Progenitor cell of endocrine pancreas (in vitro differentiated cells): ENCODE results near the gene CFAP298. TPM values are rescaled to one million over a fixed set of nuclear protein-coding genes. Genes with fewer than 3 reads are reported as not detected.
"Not testable (repeated sequence)": the region's sequence is repeated elsewhere in the genome, so short reads cannot be mapped to it uniquely, and the experiment has no call there.

ENCODE experiments used
- DNase-seq: peaks from one replicate; pipeline ENCODE4 v3.0.0; 2021; ENCODE audit warnings: low spot score; ENCODE audit not compliant: unreplicated experiment
- H3K27ac Mint-ChIP-seq: 2 replicates; pipeline ENCODE4 v1.8.0; 2021; ENCODE audit warnings: mild to moderate bottlenecking, moderate library complexity, mixed read lengths
- H3K27me3 Mint-ChIP-seq: 2 replicates; pipeline ENCODE4 v1.8.0; 2021; ENCODE audit warnings: mixed read lengths
- H3K36me3 Mint-ChIP-seq: 2 replicates; pipeline ENCODE4 v1.8.0; 2022; ENCODE audit warnings: mixed read lengths; ENCODE audit not compliant: insufficient read depth
- H3K4me1 Mint-ChIP-seq: 2 replicates; pipeline ENCODE4 v1.8.0; 2021; ENCODE audit warnings: low read depth, mixed read lengths
- H3K4me3 Mint-ChIP-seq: 2 replicates; pipeline ENCODE4 v1.8.0; 2021; ENCODE audit warnings: low read depth, mild to moderate bottlenecking, moderate library complexity, mixed read lengths
- H3K9me3 Mint-ChIP-seq: 2 replicates; pipeline ENCODE4 v1.8.0; 2021; ENCODE audit warnings: low read depth, mixed read lengths
- CTCF ChIP-seq: fragments of 200-600 bp; sonication (generic); IDR thresholded peaks from one replicate; pipeline ENCODE4 v1.5.0; 2021; ENCODE audit warnings: antibody characterized with exemption, mild to moderate bottlenecking; ENCODE audit not compliant: unreplicated experiment
- total RNA-seq: library from RNA; stranded (reverse); gene quantifications from 2 replicates; pipeline ENCODE4 v1.2.1, GENCODE V29; 2021

The CFAP298 gene
- total RNA-seq, 1 donor from 2014 or later, result 52.4 TPM

- Mint-ChIP-seq H3K27me3 (no peaks in the 10 kb centered on the region), H3K4me1 (peaks cover 7% of the 10 kb centered on the region), H3K27ac (no peak overlapping the region), H3K9me3 (peaks cover 19% of the 10 kb centered on the region), H3K4me3 (no peak overlapping the region), H3K36me3 (peaks cover 21% of the 10 kb centered on the region)
- TF ChIP-seq CTCF, result no peak
- DNase-seq, result no peak
Measured at GRCh38 chr21:32565856-32566465, 46.2 kb downstream of the CFAP298 start.

GRCh38 chr21:32562915-32563314, 49.3 kb downstream of the CFAP298 start:
- DNase-seq, result no peak
- Mint-ChIP-seq H3K4me3 (no peak overlapping the region), H3K27me3 (no peaks in the 10 kb centered on the region), H3K9me3 (peaks cover 19% of the 10 kb centered on the region), H3K36me3 (peaks cover 21% of the 10 kb centered on the region), H3K27ac (no peak overlapping the region), H3K4me1 (peaks cover 1% of the 10 kb centered on the region)
- TF ChIP-seq CTCF, result no peak

DNA sequence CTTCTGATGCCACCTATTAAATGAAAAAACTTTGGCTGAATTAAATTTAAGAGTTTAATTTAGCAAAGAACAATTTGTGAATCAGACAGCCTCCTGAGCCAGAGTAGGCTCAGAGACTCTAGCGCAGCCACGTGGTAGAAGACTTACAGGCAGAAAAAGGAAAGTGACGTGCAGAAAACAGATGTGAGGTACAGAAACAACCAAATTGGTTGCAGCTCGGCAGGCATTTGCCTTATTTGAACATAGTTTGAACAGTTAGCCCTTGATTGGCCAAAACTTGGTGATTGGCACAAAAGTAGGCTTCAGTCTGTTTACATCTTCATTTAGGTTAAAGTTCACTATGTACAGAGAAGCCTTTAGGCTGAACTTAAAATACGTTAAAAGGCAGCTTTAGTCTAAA, 49.8 kb downstream of the CFAP298 start:
- no peak for DNase-seq
- peaks cover 21% of the 10 kb centered on the region for H3K36me3 Mint-ChIP-seq

DNA sequence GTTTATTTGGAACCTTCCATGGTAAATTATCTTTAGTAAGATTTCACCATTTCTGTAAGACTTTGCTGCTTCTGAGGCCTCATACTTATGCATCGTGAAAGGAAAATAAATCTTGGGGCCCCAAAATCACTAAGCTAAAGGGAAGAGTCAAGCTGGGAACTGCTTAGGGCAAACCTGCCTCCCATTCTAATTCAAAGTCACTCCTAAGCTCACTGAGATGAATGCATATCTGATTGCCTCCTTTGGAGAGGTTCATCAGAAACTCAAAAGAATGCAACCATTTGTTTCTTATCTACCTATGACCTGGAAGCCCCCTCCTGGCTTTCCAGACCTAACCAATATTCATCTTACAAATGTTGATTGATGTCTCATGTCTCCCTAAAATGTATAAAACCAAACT, 50.7 kb downstream of the CFAP298 start:
- Mint-ChIP-seq H3K9me3 (peaks cover 19% of the 10 kb centered on the region), H3K36me3 (peaks cover 17% of the 10 kb centered on the region)
- not testable (repeated sequence) for H3K4me3 Mint-ChIP-seq, H3K27ac Mint-ChIP-seq, H3K27me3 Mint-ChIP-seq, H3K4me1 Mint-ChIP-seq, DNase-seq

More for the DNA sequence above, 49.8 kb downstream of the CFAP298 start:
- Mint-ChIP-seq H3K9me3 (peaks cover 19% of the 10 kb centered on the region), H3K27me3 (no peaks in the 10 kb centered on the region), H3K4me3 (no peak overlapping the region), H3K27ac (no peak overlapping the region), H3K4me1 (peaks cover 1% of the 10 kb centered on the region)
- peak; percentile 25 for TF ChIP-seq CTCF

- H3K4me1 Mint-ChIP-seq, result peaks cover 1% of the 10 kb centered on the region
- H3K9me3 Mint-ChIP-seq, result peaks cover 14% of the 10 kb centered on the region
- no peaks in the 10 kb centered on the region for H3K27me3 Mint-ChIP-seq
- peaks cover 15% of the 10 kb centered on the region for H3K36me3 Mint-ChIP-seq
- no peak for DNase-seq
- H3K4me3 Mint-ChIP-seq, result no peak overlapping the region
- TF ChIP-seq CTCF, result no peak
- H3K27ac Mint-ChIP-seq, result no peak overlapping the region
Measured at GRCh38 chr21:32560896-32561295, 51.3 kb downstream of the CFAP298 start.

DNA sequence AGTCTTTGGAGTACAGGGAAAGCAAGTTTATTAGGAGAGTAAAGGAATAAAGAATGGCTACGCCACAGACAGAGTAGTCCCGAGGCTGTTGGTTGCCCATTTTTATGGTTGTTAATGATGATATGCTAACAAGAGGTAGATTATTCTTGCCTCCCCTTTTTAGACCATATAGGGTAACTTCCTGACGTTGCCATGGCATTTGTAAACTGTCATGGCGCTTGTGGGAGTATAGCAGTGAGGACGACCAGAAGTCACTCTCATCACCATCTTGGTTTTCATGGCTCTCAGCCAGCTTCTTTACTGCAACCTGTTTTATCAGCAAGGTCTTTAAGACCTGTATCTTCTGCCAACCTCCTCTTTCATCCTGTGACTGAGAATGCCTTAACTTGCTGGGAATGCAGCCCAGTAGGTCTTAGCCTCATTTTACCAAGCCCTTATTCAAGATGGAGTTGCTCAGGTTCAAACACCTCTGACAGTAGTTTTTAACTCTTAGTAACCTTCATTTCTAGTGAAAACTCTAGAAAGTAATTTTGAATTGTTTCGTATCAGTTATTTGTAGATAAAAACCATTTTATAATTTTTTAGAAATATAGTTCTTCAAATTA, 53.1 kb downstream of the CFAP298 start:
- H3K4me1 Mint-ChIP-seq, result peaks cover 1% of the 10 kb centered on the region
- H3K27me3 Mint-ChIP-seq, result no peaks in the 10 kb centered on the region
- DNase-seq, result no peak
- H3K4me3 Mint-ChIP-seq, result no peak overlapping the region
- H3K9me3 Mint-ChIP-seq, result no peaks in the 10 kb centered on the region
- peaks cover 1% of the 10 kb centered on the region for H3K36me3 Mint-ChIP-seq
- no peak overlapping the region for H3K27ac Mint-ChIP-seq
- TF ChIP-seq CTCF, result no peak
